Measurements from ENCODE around the gene AKAP8. TPM values are rescaled to one million over a fixed set of nuclear protein-coding genes. Genes with fewer than 3 reads are reported as not detected.
A peak's percentile ranks its signal among the peaks of the same experiment; 100 is the strongest.

AKAP8 gene
- total RNA-seq, 1 donor from 2014 or later = 37.2 TPM

DNA sequence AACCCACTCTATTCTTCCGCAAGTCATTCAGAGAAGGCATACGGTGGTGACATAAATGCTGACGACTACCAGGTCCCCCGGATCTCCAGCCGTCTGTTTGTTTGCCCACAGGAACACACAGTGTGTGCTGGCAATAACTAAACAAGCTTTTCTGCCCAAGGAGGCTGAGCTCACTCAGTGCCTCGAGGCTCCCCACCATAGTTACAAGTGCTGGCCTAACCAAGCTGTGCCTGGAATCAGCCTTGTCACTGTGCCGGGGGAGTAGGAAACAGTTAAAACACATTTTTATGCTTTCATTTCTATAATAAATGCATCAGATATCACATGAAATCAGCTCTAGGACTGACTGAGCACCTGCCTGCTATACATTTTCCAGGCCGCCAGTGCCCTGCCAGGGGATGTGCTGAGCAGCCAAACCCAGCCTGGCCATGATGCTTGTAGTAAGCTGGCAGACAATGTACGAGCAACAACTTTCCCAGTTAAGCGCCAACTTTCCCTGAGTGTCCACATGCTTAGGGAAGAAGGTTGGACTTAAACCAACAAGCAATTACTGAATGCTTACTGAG is 75.4 kb downstream of the AKAP8 start:
- no peak overlapping the region for H3K27ac ChIP-seq
- no peak for DNase-seq

More for the DNA sequence above, 75.4 kb downstream of the AKAP8 start:
- ATAC-seq = peak in 1 of 2 donors; percentile 34
- TF ChIP-seq, protein P1, sequence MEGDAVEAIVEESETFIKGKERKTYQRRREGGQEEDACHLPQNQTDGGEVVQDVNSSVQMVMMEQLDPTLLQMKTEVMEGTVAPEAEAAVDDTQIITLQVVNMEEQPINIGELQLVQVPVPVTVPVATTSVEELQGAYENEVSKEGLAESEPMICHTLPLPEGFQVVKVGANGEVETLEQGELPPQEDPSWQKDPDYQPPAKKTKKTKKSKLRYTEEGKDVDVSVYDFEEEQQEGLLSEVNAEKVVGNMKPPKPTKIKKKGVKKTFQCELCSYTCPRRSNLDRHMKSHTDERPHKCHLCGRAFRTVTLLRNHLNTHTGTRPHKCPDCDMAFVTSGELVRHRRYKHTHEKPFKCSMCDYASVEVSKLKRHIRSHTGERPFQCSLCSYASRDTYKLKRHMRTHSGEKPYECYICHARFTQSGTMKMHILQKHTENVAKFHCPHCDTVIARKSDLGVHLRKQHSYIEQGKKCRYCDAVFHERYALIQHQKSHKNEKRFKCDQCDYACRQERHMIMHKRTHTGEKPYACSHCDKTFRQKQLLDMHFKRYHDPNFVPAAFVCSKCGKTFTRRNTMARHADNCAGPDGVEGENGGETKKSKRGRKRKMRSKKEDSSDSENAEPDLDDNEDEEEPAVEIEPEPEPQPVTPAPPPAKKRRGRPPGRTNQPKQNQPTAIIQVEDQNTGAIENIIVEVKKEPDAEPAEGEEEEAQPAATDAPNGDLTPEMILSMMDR (IDR thresholded peaks at IDR 0.05) = no peak
- no peaks in the 10 kb centered on the region for H3K36me3 ChIP-seq
- H3K9me3 ChIP-seq = no peaks in the 10 kb centered on the region
- no peak overlapping the region for H3K4me3 ChIP-seq
- intact Hi-C loops (cut with DNase I) = no loop called here
- H3K4me1 ChIP-seq = peaks cover 85% of the 10 kb centered on the region
- H3K27me3 ChIP-seq (ENCODE audit: low read depth) = no peaks in the 10 kb centered on the region

Other genes starting within 250 kb of the AKAP8 start
- 52.7 TPM for gene NOTCH3, start 178.8 kb downstream of the AKAP8 start, total RNA-seq
- gene EPHX3, start 147.3 kb downstream of the AKAP8 start, total RNA-seq = 2.3 TPM
- gene BRD4, start 47.2 kb downstream of the AKAP8 start, total RNA-seq = 104 TPM
- 94.2 TPM for gene AKAP8L, start 39.2 kb upstream of the AKAP8 start, total RNA-seq
- gene WIZ, start 70.2 kb upstream of the AKAP8 start, total RNA-seq = 25.2 TPM
- gene RASAL3, start 84.8 kb upstream of the AKAP8 start, total RNA-seq = 15.0 TPM
- not detected for gene PGLYRP2, start 99.7 kb upstream of the AKAP8 start, total RNA-seq
- gene CYP4F22, start 128.7 kb upstream of the AKAP8 start, total RNA-seq = 0.24 TPM
- gene CYP4F8, start 235.4 kb upstream of the AKAP8 start, total RNA-seq = not detected